GM04504 (cell line): ENCODE measurements around the gene C5AR2.
"Not testable (repeated sequence)": the region's sequence is repeated elsewhere in the genome, so short reads cannot be mapped to it uniquely, and the experiment has no call there.

Experiments used
- DNase-seq: peaks from one replicate; pipeline ENCODE4 v3.0.0-alpha.2; 2012; ENCODE audit warnings: low read depth

Gene C5AR2

GRCh38 chr19:47323872-47324271 is 8.1 kb upstream of the C5AR2 start:
- no peak for DNase-seq

- no peak for DNase-seq
These were observed 7.5 kb upstream of the C5AR2 start for GRCh38 chr19:47324502-47324901.

GRCh38 chr19:47330466-47330869 is 1.5 kb upstream of the C5AR2 start:
- DNase-seq: no peak

- no peak for DNase-seq
These were observed 485 bp upstream of the C5AR2 start for GRCh38 chr19:47331490-47331889.

GRCh38 chr19:47336765-47337718 is 5.1 kb downstream of the C5AR2 start:
- DNase-seq: not testable (repeated sequence)

- no peak for DNase-seq
These were observed 7.4 kb downstream of the C5AR2 start for GRCh38 chr19:47339196-47339880.

GRCh38 chr19:47340477-47341208 is 8.7 kb downstream of the C5AR2 start:
- no peak for DNase-seq

- no peak for DNase-seq
These were observed 9.8 kb downstream of the C5AR2 start for GRCh38 chr19:47341734-47342133.

- DNase-seq: no peak
These were observed 11.3 kb downstream of the C5AR2 start for GRCh38 chr19:47343194-47343802.

GRCh38 chr19:47344425-47344824 is 12.4 kb downstream of the C5AR2 start:
- DNase-seq: no peak

- not testable (repeated sequence) for DNase-seq
These were observed 14.0 kb downstream of the C5AR2 start for GRCh38 chr19:47346024-47346423.

- peak; percentile 96 for DNase-seq
These were observed 17.1 kb downstream of the C5AR2 start, which contains the start of gene DHX34 for GRCh38 chr19:47348819-47349795. Gene DHX34 (plus strand): TSS chr19:47349315. CDS start chr19:47353031, 3,716 bp downstream.

- no peak for DNase-seq
These were observed 18.7 kb downstream of the C5AR2 start for GRCh38 chr19:47350630-47351029.

GRCh38 chr19:47351548-47351947 is 19.6 kb downstream of the C5AR2 start:
- no peak for DNase-seq

- no peak for DNase-seq
These were observed 20.1 kb downstream of the C5AR2 start for GRCh38 chr19:47352095-47352494.

GRCh38 chr19:47353307-47353712 is 21.3 kb downstream of the C5AR2 start:
- no peak for DNase-seq

- DNase-seq: no peak
These were observed 24.9 kb downstream of the C5AR2 start for GRCh38 chr19:47356900-47357299.

GRCh38 chr19:47357788-47358680 is 26.1 kb downstream of the C5AR2 start:
- DNase-seq: no peak

GRCh38 chr19:47358936-47359335 is 27.0 kb downstream of the C5AR2 start:
- DNase-seq: no peak

GRCh38 chr19:47362321-47362720 is 30.3 kb downstream of the C5AR2 start:
- DNase-seq: no peak
